Vagina (tissue), 2 donors: Measurements from ENCODE around the gene PLA2G2D. TPM values are rescaled to one million over a fixed set of nuclear protein-coding genes. Genes with fewer than 3 reads are reported as not detected.
A peak's percentile ranks its signal among the peaks of the same experiment; 100 is the strongest.

Experiments used
- DNase-seq, 2 donors: peaks; one replicate each; pipeline ENCODE4 v3.0.0-alpha.2; 2017; ENCODE audit errors: extremely low spot score in 2 of 2
- H3K27ac ChIP-seq: fragments of 200-600 bp; sonication (generic); one replicate; pipeline ENCODE4 v1.5.1; 2019
- H3K27me3 ChIP-seq: fragments of 200-600 bp; sonication (generic); one replicate; pipeline ENCODE4 v1.5.1; 2019
- H3K36me3 ChIP-seq, 2 donors: fragments of 200-600 bp; sonication (generic); one replicate each; pipeline ENCODE4 v1.5.1; 2017 to 2019
- H3K4me1 ChIP-seq: fragments of 200-600 bp; sonication (generic); one replicate; pipeline ENCODE4 v1.5.1; 2019
- H3K4me3 ChIP-seq, 2 donors: fragments of 200-600 bp; sonication (generic); 1 replicate in 1 of 2; 2 replicates in 1 of 2; pipeline ENCODE4 v1.5.1; 2016 to 2019
- H3K9me3 ChIP-seq: fragments of 200-600 bp; sonication (generic); one replicate; pipeline ENCODE4 v1.5.1; 2019
- POLR2A ChIP-seq, 2 donors: fragments of 450-650 bp; IDR thresholded peaks; one replicate each; pipeline ENCODE4 v1.6.1; 2017; ENCODE audit warnings: antibody characterized with exemption in 2 of 2, mild to moderate bottlenecking in 2 of 2, moderate library complexity in 2 of 2
- POLR2AphosphoS5 ChIP-seq, 2 donors: sonication (generic); formaldehyde crosslinking; IDR thresholded peaks; one replicate each; pipeline ENCODE4 v1.9.0; 2017; ENCODE audit warnings: antibody characterized with exemption in 2 of 2, mild to moderate bottlenecking in 2 of 2, low read depth in 1 of 2; ENCODE audit not compliant: insufficient read depth in 1 of 2
- intact Hi-C: fragments of 100-400 bp; cut with DNase I; formaldehyde crosslinking; loops from one replicate; pipeline ENCODE4 v1.15.1; 2023
- total RNA-seq: library from RNA; depleted of rRNA; stranded (reverse); fragments of >200 nt; gene quantifications from one replicate; pipeline ENCODE4 v1.2.3, GENCODE V29; 2016
- TF ChIP-seq, protein P1 (sequence below), 3 experiments: fragments of 450-650 bp in 2 of 3; fragments of 200-600 bp in 1 of 3; sonication (generic) in 1 of 3; IDR thresholded peaks; one replicate each; pipeline ENCODE4 v1.5.1; 2017 to 2019; ENCODE audit warnings: antibody characterized with exemption in 3 of 3, mild to moderate bottlenecking in 2 of 3, moderate library complexity in 2 of 3

Gene PLA2G2D
- total RNA-seq, 1 donor from 2014 or later: not detected

DNA sequence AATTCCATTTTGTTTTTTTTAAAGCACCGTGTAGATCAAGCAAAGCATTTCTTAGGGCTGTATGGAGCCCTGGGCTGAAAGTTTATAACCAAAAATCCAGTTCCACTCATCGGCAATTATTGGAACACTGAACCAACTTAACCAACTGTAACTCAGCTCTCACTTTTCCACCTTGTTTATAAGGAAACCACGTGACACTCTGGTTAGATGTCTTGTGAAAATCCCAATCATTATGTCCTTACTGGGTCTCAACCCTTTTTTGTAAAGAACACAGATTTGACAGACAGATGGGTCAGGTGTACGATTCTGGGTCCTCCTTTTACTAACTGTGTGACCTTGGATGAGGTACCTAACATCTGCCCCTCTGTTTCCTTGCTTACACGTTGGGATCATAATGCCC is 43.1 kb downstream of the PLA2G2D start:
- no peak for TF ChIP-seq POLR2A (IDR thresholded peaks at IDR 0.05)
- TF ChIP-seq, protein P1, sequence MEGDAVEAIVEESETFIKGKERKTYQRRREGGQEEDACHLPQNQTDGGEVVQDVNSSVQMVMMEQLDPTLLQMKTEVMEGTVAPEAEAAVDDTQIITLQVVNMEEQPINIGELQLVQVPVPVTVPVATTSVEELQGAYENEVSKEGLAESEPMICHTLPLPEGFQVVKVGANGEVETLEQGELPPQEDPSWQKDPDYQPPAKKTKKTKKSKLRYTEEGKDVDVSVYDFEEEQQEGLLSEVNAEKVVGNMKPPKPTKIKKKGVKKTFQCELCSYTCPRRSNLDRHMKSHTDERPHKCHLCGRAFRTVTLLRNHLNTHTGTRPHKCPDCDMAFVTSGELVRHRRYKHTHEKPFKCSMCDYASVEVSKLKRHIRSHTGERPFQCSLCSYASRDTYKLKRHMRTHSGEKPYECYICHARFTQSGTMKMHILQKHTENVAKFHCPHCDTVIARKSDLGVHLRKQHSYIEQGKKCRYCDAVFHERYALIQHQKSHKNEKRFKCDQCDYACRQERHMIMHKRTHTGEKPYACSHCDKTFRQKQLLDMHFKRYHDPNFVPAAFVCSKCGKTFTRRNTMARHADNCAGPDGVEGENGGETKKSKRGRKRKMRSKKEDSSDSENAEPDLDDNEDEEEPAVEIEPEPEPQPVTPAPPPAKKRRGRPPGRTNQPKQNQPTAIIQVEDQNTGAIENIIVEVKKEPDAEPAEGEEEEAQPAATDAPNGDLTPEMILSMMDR (IDR thresholded peaks at IDR 0.05): no peak
- no peak for TF ChIP-seq POLR2AphosphoS5 (IDR thresholded peaks at IDR 0.05; ENCODE audit: insufficient read depth in 1 of 2, low read depth in 1 of 2)
- no peak for DNase-seq
- no peak overlapping the region for H3K27ac ChIP-seq
- H3K27me3 ChIP-seq: no peaks in the 10 kb centered on the region
- H3K9me3 ChIP-seq: no peaks in the 10 kb centered on the region
- H3K36me3 ChIP-seq: no peaks in the 10 kb centered on the region
- no peaks in the 10 kb centered on the region for H3K4me1 ChIP-seq
- no peak overlapping the region for H3K4me3 ChIP-seq
- intact Hi-C loops: no loop called here

DNA sequence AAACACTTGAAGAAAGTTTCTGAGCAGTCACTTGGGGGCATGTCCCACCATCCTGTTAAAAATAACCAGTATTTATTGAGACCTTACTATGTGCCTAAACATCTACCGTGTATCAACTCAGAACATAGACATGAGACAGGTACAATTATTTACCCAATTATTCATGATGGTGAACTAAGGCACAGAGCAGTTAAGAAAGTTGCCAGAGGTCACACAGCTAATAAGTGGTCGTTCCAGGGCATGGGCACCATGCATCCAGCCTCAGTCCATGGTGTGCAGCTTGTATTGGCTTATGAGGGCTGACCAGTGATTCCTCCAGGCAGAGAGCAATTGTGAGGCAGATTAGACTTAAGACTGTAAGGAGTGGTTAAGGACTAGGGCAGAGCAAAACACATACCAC is 44.0 kb downstream of the PLA2G2D start:
- intact Hi-C loops: no loop called here

DNA sequence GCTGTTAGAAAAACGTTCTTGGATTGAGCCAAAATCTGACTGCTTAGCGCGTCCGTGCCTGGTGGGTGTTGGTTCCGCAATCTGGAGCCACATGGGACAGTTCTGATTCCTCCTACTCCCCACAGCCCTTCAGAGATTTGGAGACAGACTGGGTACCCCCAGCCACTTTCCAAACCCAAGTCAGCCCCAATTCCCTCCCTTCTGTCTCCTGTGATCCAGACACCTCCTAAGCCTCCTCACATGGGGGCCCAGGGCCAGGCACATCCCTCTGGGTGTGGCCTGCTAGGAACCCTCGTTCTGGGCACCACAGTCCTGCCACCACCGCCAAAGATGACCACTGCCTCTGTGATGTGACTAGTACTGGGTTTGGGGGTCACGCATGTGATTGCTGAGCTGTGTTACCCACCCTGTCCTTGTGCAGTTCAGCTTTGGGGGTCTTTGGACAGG is 44.6 kb downstream of the PLA2G2D start:
- H3K27ac ChIP-seq: no peak overlapping the region
- intact Hi-C loops: no loop called here
- no peaks in the 10 kb centered on the region for H3K4me1 ChIP-seq
- no peaks in the 10 kb centered on the region for H3K36me3 ChIP-seq
- H3K9me3 ChIP-seq: no peaks in the 10 kb centered on the region
- DNase-seq: peak; percentile 80 to 84
- no peak overlapping the region for H3K4me3 ChIP-seq
- H3K27me3 ChIP-seq: no peaks in the 10 kb centered on the region
- TF ChIP-seq, protein P1 (IDR thresholded peaks at IDR 0.05): no peak
- TF ChIP-seq POLR2AphosphoS5 (IDR thresholded peaks at IDR 0.05; ENCODE audit: insufficient read depth in 1 of 2, low read depth in 1 of 2) (no peak), POLR2A (IDR thresholded peaks at IDR 0.05) (no peak)

More for the DNA sequence above, 44.0 kb downstream of the PLA2G2D start:
- TF ChIP-seq POLR2AphosphoS5 (IDR thresholded peaks at IDR 0.05; ENCODE audit: insufficient read depth in 1 of 2, low read depth in 1 of 2) (no peak), POLR2A (IDR thresholded peaks at IDR 0.05) (no peak)
- TF ChIP-seq, protein P1 (IDR thresholded peaks at IDR 0.05): no peak
- no peaks in the 10 kb centered on the region for H3K27me3 ChIP-seq
- H3K4me1 ChIP-seq: no peaks in the 10 kb centered on the region
- no peak overlapping the region for H3K27ac ChIP-seq
- H3K4me3 ChIP-seq: no peak overlapping the region
- H3K36me3 ChIP-seq: no peaks in the 10 kb centered on the region
- peak in 1 of 2 donors; percentile 42 for DNase-seq
- H3K9me3 ChIP-seq: no peaks in the 10 kb centered on the region

DNA sequence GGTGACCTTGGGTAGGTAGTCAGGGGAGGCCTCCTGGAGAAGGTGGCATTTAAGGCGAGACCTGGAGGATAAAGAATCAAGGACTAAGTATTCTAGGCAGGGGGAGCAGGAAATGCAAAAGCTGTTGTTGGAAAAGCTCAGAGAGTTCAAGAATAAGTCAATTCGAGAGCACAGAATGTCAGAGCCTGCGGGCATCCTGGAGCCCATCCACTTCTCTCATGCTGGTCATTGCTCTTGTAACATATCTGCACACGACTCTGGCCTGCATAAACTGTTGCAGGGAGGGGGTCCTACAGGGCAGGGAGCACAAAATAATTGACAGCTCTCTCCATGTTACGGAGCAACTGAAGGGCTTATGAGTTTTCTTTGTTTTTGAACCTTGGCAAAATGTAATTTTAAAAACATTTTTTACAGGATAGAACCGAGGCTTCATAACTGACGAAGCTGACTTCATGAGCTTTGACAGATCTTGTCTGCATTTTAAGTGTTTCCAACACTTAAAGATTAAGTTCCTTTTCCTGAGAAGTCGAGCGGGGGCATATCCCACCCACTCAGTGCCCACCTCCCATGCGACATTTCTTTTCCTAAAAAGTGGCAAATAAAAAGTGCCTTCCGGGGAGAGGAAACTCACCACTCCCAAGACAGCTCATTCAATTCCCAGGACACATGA is 45.1 kb downstream of the PLA2G2D start:
- intact Hi-C loops: no loop called here
- peak in 1 of 2 donors; percentile 64 for DNase-seq
- no peaks in the 10 kb centered on the region for H3K36me3 ChIP-seq
- no peak overlapping the region for H3K4me3 ChIP-seq
- no peaks in the 10 kb centered on the region for H3K4me1 ChIP-seq
- no peak overlapping the region for H3K27ac ChIP-seq
- TF ChIP-seq POLR2A (IDR thresholded peaks at IDR 0.05) (no peak), POLR2AphosphoS5 (IDR thresholded peaks at IDR 0.05; ENCODE audit: insufficient read depth in 1 of 2, low read depth in 1 of 2) (no peak)
- TF ChIP-seq, protein P1 (IDR thresholded peaks at IDR 0.05): no peak
- no peaks in the 10 kb centered on the region for H3K9me3 ChIP-seq
- H3K27me3 ChIP-seq: no peaks in the 10 kb centered on the region

DNA sequence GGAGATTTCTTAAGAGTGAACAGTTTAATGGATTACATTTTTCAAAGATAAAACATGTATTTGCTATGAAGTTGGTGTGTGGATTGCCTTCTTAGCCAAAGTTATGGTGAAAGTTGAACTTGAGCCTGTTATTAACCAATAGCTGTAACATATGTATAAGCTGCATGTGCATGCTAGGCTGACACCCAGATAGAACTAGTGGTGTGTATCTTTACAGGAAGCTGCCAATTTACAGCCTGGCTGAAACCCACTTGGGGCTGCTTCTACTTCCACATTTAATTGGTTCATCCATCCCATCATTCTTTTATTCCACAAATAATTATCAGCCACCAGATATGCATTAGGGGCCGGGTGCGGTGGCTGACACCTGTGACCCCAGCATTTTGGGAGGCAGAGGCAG is 46.1 kb downstream of the PLA2G2D start:
- intact Hi-C loops: no loop called here
- H3K27me3 ChIP-seq: no peaks in the 10 kb centered on the region
- no peak overlapping the region for H3K4me3 ChIP-seq
- TF ChIP-seq POLR2AphosphoS5 (IDR thresholded peaks at IDR 0.05; ENCODE audit: insufficient read depth in 1 of 2, low read depth in 1 of 2) (no peak), POLR2A (IDR thresholded peaks at IDR 0.05) (no peak)
- TF ChIP-seq, protein P1 (IDR thresholded peaks at IDR 0.05): no peak
- no peaks in the 10 kb centered on the region for H3K4me1 ChIP-seq
- peak in 1 of 2 donors; percentile 49 for DNase-seq
- H3K27ac ChIP-seq: no peak overlapping the region
- no peaks in the 10 kb centered on the region for H3K9me3 ChIP-seq
- no peaks in the 10 kb centered on the region for H3K36me3 ChIP-seq
